ENCODE data around the gene SCFD2.

DNA sequence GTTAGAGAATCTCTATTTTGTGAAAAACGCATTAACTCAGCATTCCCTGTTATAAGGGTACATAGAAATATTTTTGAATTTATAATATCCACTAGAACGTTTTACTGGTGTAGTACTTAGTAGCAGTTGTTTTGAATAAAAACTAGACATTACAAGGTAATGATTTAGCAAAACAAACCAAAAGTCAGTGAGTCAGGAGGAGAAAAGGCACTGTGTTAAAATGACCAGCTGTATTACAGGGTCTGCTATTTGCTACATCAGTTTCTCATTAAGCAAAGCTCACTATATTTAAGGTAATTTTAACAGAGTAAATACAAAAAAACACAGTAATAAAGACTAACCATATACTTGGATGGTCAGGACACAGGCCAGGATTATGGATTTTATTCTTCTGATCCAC is 351.0 kb downstream of the SCFD2 start:
- TF ChIP-seq EZH2 (IDR thresholded peaks at IDR 0.05; ENCODE audit: low read length, unreplicated experiment) (no peak), EZH2phosphoT487 (IDR thresholded peaks at IDR 0.05; ENCODE audit: borderline replicate concordance, low read length) (no peak)
- TF ChIP-seq, protein P1, sequence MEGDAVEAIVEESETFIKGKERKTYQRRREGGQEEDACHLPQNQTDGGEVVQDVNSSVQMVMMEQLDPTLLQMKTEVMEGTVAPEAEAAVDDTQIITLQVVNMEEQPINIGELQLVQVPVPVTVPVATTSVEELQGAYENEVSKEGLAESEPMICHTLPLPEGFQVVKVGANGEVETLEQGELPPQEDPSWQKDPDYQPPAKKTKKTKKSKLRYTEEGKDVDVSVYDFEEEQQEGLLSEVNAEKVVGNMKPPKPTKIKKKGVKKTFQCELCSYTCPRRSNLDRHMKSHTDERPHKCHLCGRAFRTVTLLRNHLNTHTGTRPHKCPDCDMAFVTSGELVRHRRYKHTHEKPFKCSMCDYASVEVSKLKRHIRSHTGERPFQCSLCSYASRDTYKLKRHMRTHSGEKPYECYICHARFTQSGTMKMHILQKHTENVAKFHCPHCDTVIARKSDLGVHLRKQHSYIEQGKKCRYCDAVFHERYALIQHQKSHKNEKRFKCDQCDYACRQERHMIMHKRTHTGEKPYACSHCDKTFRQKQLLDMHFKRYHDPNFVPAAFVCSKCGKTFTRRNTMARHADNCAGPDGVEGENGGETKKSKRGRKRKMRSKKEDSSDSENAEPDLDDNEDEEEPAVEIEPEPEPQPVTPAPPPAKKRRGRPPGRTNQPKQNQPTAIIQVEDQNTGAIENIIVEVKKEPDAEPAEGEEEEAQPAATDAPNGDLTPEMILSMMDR (conservative IDR thresholded peaks at IDR 0.05; ENCODE audit: low read depth, low read length) = no peak

Data from PC-3 (cell line).